ENCODE results near the gene GGT6.

The GGT6 gene

GRCh38 chr17:4604111-4604644 lies 43.8 kb upstream of the GGT6 start:
- no peak overlapping the region for H3K4me3 ChIP-seq (ENCODE audit: low read depth, low read length)
- no peak for TF ChIP-seq CTCF (IDR thresholded peaks at IDR 0.05; ENCODE audit: low read depth, low read length, missing control alignments)
- DNase-seq (ENCODE audit: low read depth), result peak; percentile 37
- in situ Hi-C loops (cut with HindIII; ENCODE audit: low sequenced_read_pairs), result no loop called here

GRCh38 chr17:4602041-4602440 lies 41.7 kb upstream of the GGT6 start:
- no peak for TF ChIP-seq CTCF (IDR thresholded peaks at IDR 0.05; ENCODE audit: low read depth, low read length, missing control alignments)
- no peak for DNase-seq (ENCODE audit: low read depth)
- H3K4me3 ChIP-seq (ENCODE audit: low read depth, low read length), result no peak overlapping the region
- in situ Hi-C loops (cut with HindIII; ENCODE audit: low sequenced_read_pairs), result no loop called here

GRCh38 chr17:4601326-4601725 lies 40.9 kb upstream of the GGT6 start:
- H3K4me3 ChIP-seq (ENCODE audit: low read depth, low read length), result no peak overlapping the region
- in situ Hi-C loops (cut with HindIII; ENCODE audit: low sequenced_read_pairs), result no loop called here
- DNase-seq (ENCODE audit: low read depth), result no peak
- TF ChIP-seq CTCF (IDR thresholded peaks at IDR 0.05; ENCODE audit: low read depth, low read length, missing control alignments), result no peak

GRCh38 chr17:4600563-4600962 lies 40.2 kb upstream of the GGT6 start:
- TF ChIP-seq CTCF (IDR thresholded peaks at IDR 0.05; ENCODE audit: low read depth, low read length, missing control alignments), result no peak
- in situ Hi-C loops (cut with HindIII; ENCODE audit: low sequenced_read_pairs), result no loop called here
- no peak for DNase-seq (ENCODE audit: low read depth)
- no peak overlapping the region for H3K4me3 ChIP-seq (ENCODE audit: low read depth, low read length)

- no peak for DNase-seq (ENCODE audit: low read depth)
- no peak overlapping the region for H3K4me3 ChIP-seq (ENCODE audit: low read depth, low read length)
- no peak for TF ChIP-seq CTCF (IDR thresholded peaks at IDR 0.05; ENCODE audit: low read depth, low read length, missing control alignments)
- in situ Hi-C loops (cut with HindIII; ENCODE audit: low sequenced_read_pairs), result no loop called here
Observed at GRCh38 chr17:4599505-4600281, 39.3 kb upstream of the GGT6 start.

DNA sequence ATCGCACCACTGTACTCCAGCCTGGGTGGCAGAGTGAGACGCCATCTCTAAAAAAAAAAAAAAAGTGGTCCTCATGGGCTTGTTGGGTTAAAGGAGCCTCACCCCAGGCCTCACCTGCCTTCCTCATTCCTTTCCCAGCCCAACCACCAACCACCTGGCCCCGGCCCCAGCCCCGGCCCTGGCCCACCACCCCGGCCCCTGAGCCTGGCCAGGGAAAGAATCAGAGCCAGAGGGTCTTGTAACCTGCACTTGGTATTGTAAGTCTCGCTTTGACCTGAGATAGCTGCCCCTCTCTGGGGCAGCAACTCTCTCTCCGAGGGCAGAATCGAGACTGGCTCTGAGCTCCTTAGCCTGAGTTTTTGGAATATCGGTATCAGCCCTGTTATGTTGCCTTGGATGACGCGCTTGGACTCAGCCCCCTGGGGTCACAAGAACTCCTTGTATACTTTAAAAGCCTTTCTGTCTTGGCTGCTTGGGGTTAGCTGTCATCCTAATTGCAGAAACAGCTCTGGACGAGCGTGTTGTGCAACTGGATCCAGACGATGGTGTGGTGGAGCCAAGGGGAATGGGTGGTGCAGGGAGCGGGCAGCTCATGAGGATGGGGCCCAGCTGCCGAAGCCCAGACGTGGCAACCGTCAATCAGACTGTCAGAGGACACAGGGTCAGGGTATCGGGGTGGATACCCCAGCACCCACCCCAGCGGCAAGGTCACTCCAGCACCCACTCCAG lies 38.6 kb upstream of the GGT6 start:
- no peak overlapping the region for H3K4me3 ChIP-seq (ENCODE audit: low read depth, low read length)
- DNase-seq (ENCODE audit: low read depth), result no peak
- TF ChIP-seq CTCF (IDR thresholded peaks at IDR 0.05; ENCODE audit: low read depth, low read length, missing control alignments), result no peak
- in situ Hi-C loops (cut with HindIII; ENCODE audit: low sequenced_read_pairs), result no loop called here
